ENCODE measurements around the gene TSHZ1.

GRCh38 chr18:75216212-75216910 lies 5.8 kb downstream of the TSHZ1 start:
- TF ChIP-seq CTCF (IDR thresholded peaks at IDR 0.05) (no peak), POLR2A (IDR thresholded peaks at IDR 0.05) (no peak)

All from body of pancreas (tissue), 4 donors.